ENCODE data around the gene NDUFS2. TPM values are rescaled to one million over a fixed set of nuclear protein-coding genes. Genes with fewer than 3 reads are reported as not detected.

The NDUFS2 gene
- total and polyA plus RNA-seq, 10 of the 15 experiments (the other 5 are each of a cell fraction or from before 2014, with no cell fraction given) = 66.5 to 215 (median 148) TPM

DNA sequence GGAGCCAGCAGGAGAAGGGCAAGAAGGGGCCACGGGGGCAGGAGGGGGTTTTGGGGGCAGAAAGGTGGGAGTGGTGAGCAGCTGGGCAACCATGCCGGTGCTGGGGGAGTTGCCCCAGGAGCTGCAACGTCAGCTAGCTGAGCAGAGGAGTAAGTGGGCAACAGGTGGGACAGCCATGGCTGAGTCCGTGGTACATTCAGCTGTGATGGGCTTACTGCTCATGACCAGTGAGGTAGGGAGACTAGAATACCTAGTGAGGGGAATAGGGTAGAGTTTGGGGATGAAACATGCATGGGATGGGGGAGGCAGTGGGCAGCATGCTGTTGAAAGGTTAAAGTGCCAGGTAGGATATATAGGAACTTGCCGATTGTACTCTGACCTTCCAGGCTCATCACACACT, 40.5 kb upstream of the NDUFS2 start (continued):
- TF ChIP-seq, protein P1, sequence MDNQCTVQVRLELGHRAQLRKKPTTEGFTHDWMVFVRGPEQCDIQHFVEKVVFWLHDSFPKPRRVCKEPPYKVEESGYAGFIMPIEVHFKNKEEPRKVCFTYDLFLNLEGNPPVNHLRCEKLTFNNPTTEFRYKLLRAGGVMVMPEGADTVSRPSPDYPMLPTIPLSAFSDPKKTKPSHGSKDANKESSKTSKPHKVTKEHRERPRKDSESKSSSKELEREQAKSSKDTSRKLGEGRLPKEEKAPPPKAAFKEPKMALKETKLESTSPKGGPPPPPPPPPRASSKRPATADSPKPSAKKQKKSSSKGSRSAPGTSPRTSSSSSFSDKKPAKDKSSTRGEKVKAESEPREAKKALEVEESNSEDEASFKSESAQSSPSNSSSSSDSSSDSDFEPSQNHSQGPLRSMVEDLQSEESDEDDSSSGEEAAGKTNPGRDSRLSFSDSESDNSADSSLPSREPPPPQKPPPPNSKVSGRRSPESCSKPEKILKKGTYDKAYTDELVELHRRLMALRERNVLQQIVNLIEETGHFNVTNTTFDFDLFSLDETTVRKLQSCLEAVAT (IDR thresholded peaks at IDR 0.05) = no peak
- no peak for TF ChIP-seq POLR2AphosphoS5 (IDR thresholded peaks at IDR 0.05; ENCODE audit: low read length)
- no peak for TF ChIP-seq STAT3 (IDR thresholded peaks at IDR 0.05; ENCODE audit: low read depth, low read length)
- TF ChIP-seq, protein P2, sequence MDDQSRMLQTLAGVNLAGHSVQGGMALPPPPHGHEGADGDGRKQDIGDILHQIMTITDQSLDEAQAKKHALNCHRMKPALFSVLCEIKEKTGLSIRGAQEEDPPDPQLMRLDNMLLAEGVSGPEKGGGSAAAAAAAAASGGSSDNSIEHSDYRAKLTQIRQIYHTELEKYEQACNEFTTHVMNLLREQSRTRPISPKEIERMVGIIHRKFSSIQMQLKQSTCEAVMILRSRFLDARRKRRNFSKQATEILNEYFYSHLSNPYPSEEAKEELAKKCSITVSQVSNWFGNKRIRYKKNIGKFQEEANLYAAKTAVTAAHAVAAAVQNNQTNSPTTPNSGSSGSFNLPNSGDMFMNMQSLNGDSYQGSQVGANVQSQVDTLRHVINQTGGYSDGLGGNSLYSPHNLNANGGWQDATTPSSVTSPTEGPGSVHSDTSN (IDR thresholded peaks at IDR 0.05; ENCODE audit: insufficient replicate concordance, low read depth, low read length) = no peak

DNA sequence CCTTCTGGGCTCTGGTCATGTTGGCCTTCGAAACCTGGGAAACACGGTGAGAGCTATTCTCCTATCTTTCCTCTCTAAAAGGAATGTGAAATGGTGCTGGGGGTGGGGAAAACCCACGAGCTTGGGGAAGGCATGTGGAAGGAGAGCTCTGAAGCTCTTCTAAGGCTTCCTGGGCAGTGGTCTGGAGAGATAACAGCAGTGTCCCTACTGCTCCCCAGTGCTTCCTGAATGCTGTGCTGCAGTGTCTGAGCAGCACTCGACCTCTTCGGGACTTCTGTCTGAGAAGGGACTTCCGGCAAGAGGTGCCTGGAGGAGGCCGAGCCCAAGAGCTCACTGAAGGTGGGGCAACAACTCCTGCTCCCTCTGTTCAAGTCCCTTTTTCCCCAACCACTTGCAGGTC, 40.1 kb upstream of the NDUFS2 start:
- SMC1A ChIA-PET (ENCODE audit: uncharacterized antibody, unreplicated experiment) = interaction anchor here (0.9 to 1.1 kb wide), 2 partner anchors 13 to 55 kb away, joined by 3 read pairs; no protein-coding TSS in a partner anchor
- ATAC-seq (no peak), DNase-seq (ENCODE audit: low read depth, low spot score) (no peak), FAIRE-seq (no peak)
- 83% methylated on average over 7 of the region's 7 CpGs for WGBS (ENCODE audit: insufficient coverage, insufficient replicate concordance, low lambda C conversion rate, missing lambda C conversion rate)
- CTCF ChIA-PET = interaction anchor here (0.8 to 1.4 kb wide), 4 partner anchors 18 to 220 kb away, joined by 3 to 7 read pairs (median 4); partner anchors contain the start of genes DEDD and TOMM40L
- H3K27ac ChIP-seq (ENCODE audit: control insufficient read depth, insufficient read depth) = no peak overlapping the region
- no peak overlapping the region for H2AFZ ChIP-seq (ENCODE audit: control insufficient read depth, low read depth, low read length)
- POLR2A ChIA-PET = interaction anchor here (0.6 kb wide), 1 partner anchor 129 kb away, joined by 4 read pairs; no protein-coding TSS in a partner anchor
- H3K79me2 ChIP-seq (ENCODE audit: control insufficient read depth, insufficient read depth, low read length) = peaks cover 8% of the 10 kb centered on the region
- RAD21 ChIA-PET (ENCODE audit: unreplicated experiment) = interaction anchor here (1.1 kb wide), 1 partner anchor 221 kb away, joined by 3 read pairs; no protein-coding TSS in a partner anchor
- intact Hi-C loops (cut with micrococcal nuclease; ENCODE audit: unreplicated experiment) (no loop called here), in situ Hi-C loops (cut with MboI) (no loop called here)
- H4K20me1 ChIP-seq (ENCODE audit: control insufficient read depth, insufficient read depth) = no peaks in the 10 kb centered on the region
- H3K9me3 ChIP-seq (replicated peaks; ENCODE audit: control insufficient read depth, insufficient read depth, low read length) = no peaks in the 10 kb centered on the region
- no peak overlapping the region for H3K4me3 ChIP-seq
- H3K36me3 ChIP-seq (ENCODE audit: control insufficient read depth in 2 of 2, insufficient read depth in 2 of 2, low read length in 1 of 2) = peaks cover 0 to 16% of the 10 kb centered on the region in 2 experiments; a peak in 3 of 4 replicates
- BruUV-seq (replicated peaks) = no TSS peak
- H3K27me3 ChIP-seq (replicated peaks in 1 of 2; ENCODE audit: control insufficient read depth in 2 of 2, insufficient read depth in 2 of 2, low read length in 1 of 2) = no peaks in the 10 kb centered on the region
- H3K4me1 ChIP-seq (ENCODE audit: control insufficient read depth, insufficient read depth, low read length) = peaks cover 15% of the 10 kb centered on the region
- no peak overlapping the region for H3K9ac ChIP-seq (ENCODE audit: control insufficient read depth, insufficient read depth, low read length)
- H3K4me2 ChIP-seq (ENCODE audit: control insufficient read depth, insufficient read depth) = no peak overlapping the region
- TF ChIP-seq USF1 (IDR thresholded peaks at IDR 0.05; ENCODE audit: borderline replicate concordance, extremely low read length, insufficient read depth, low read depth, low read length) (no peak), GABPA (IDR thresholded peaks at IDR 0.05; ENCODE audit: low read depth) (no peak), ZZZ3 (IDR thresholded peaks at IDR 0.05; ENCODE audit: control insufficient read depth, insufficient read length, low read depth) (no peak), NFIC (IDR thresholded peaks at IDR 0.05; ENCODE audit: low read depth, low read length) (no peak), NBN (IDR thresholded peaks at IDR 0.05) (no peak), BRCA1 (IDR thresholded peaks at IDR 0.05; ENCODE audit: low read depth, low read length) (no peak), HDAC2 (IDR thresholded peaks at IDR 0.05) (no peak)
- TF ChIP-seq, protein P2 (IDR thresholded peaks at IDR 0.05; ENCODE audit: insufficient replicate concordance, low read depth, low read length) = no peak
- TF ChIP-seq, protein P3, sequence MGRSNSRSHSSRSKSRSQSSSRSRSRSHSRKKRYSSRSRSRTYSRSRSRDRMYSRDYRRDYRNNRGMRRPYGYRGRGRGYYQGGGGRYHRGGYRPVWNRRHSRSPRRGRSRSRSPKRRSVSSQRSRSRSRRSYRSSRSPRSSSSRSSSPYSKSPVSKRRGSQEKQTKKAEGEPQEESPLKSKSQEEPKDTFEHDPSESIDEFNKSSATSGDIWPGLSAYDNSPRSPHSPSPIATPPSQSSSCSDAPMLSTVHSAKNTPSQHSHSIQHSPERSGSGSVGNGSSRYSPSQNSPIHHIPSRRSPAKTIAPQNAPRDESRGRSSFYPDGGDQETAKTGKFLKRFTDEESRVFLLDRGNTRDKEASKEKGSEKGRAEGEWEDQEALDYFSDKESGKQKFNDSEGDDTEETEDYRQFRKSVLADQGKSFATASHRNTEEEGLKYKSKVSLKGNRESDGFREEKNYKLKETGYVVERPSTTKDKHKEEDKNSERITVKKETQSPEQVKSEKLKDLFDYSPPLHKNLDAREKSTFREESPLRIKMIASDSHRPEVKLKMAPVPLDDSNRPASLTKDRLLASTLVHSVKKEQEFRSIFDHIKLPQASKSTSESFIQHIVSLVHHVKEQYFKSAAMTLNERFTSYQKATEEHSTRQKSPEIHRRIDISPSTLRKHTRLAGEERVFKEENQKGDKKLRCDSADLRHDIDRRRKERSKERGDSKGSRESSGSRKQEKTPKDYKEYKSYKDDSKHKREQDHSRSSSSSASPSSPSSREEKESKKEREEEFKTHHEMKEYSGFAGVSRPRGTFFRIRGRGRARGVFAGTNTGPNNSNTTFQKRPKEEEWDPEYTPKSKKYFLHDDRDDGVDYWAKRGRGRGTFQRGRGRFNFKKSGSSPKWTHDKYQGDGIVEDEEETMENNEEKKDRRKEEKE (IDR thresholded peaks at IDR 0.05) = no peak
- TF ChIP-seq, protein P4, sequence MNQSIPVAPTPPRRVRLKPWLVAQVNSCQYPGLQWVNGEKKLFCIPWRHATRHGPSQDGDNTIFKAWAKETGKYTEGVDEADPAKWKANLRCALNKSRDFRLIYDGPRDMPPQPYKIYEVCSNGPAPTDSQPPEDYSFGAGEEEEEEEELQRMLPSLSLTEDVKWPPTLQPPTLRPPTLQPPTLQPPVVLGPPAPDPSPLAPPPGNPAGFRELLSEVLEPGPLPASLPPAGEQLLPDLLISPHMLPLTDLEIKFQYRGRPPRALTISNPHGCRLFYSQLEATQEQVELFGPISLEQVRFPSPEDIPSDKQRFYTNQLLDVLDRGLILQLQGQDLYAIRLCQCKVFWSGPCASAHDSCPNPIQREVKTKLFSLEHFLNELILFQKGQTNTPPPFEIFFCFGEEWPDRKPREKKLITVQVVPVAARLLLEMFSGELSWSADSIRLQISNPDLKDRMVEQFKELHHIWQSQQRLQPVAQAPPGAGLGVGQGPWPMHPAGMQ (IDR thresholded peaks at IDR 0.05; ENCODE audit: borderline replicate concordance) = no peak
